ENCODE measurements around the gene HOXD1.

Gene HOXD1

DNA sequence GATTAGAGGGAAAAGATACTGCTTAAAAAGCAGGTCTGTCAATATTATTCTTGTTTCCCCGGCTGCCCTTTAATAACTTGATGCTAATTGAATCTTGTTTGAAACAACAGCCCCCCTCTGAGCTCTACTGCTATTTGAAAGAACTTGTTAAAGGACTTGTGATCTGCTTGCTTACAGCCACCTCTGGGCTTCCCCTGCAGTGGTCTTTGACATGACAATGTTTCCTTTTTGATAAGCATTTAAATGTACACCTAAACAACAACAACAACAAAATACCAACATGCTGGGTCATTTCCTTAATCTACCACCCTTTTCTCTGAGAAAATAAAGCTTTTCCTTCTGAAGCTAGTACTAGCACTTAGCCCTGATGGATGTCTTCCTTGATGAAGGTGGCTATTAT, 3.9 kb downstream of the HOXD1 start:
- H3K9me2 ChIP-seq (replicated peaks; ENCODE audit: control insufficient read depth, low read length), result no peaks in the 10 kb centered on the region
- H3K4me3 ChIP-seq (ENCODE audit: low read length), result no peak overlapping the region
- peaks cover 11% of the 10 kb centered on the region for H3K27me3 ChIP-seq (ENCODE audit: control insufficient read depth, low read length)
- no peaks in the 10 kb centered on the region for H3F3A ChIP-seq (ENCODE audit: control insufficient read depth, insufficient read depth)
- no peaks in the 10 kb centered on the region for H4K20me1 ChIP-seq (ENCODE audit: control insufficient read depth, insufficient read depth, low read depth, low read length)
- no peaks in the 10 kb centered on the region for H3K79me2 ChIP-seq (ENCODE audit: control insufficient read depth, low read length)
- H3K4me1 ChIP-seq (ENCODE audit: control insufficient read depth, low read length), result no peaks in the 10 kb centered on the region
- no peak overlapping the region for H3K27ac ChIP-seq (ENCODE audit: low read depth, low read length)
- no peak overlapping the region for H3K4me2 ChIP-seq (ENCODE audit: low read length)
- TF ChIP-seq EZH2phosphoT487 (IDR thresholded peaks at IDR 0.05; ENCODE audit: borderline replicate concordance, low read length), result no peak
- TF ChIP-seq, protein P1, sequence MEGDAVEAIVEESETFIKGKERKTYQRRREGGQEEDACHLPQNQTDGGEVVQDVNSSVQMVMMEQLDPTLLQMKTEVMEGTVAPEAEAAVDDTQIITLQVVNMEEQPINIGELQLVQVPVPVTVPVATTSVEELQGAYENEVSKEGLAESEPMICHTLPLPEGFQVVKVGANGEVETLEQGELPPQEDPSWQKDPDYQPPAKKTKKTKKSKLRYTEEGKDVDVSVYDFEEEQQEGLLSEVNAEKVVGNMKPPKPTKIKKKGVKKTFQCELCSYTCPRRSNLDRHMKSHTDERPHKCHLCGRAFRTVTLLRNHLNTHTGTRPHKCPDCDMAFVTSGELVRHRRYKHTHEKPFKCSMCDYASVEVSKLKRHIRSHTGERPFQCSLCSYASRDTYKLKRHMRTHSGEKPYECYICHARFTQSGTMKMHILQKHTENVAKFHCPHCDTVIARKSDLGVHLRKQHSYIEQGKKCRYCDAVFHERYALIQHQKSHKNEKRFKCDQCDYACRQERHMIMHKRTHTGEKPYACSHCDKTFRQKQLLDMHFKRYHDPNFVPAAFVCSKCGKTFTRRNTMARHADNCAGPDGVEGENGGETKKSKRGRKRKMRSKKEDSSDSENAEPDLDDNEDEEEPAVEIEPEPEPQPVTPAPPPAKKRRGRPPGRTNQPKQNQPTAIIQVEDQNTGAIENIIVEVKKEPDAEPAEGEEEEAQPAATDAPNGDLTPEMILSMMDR (IDR thresholded peaks at IDR 0.05; ENCODE audit: low read depth, low read length, poor library complexity, severe bottlenecking), result no peak
- no peaks in the 10 kb centered on the region for H3K36me3 ChIP-seq (ENCODE audit: control insufficient read depth, low read length)
- H3K9me3 ChIP-seq (ENCODE audit: control insufficient read depth, insufficient read depth, low read length), result no peaks in the 10 kb centered on the region; the same call in 1 of the 2 replicates

- Histone ChIP-seq H3K4me2 (ENCODE audit: low read length) (no peak overlapping the region), H3K36me3 (ENCODE audit: control insufficient read depth, low read length) (no peaks in the 10 kb centered on the region), H3K9me3 (ENCODE audit: control insufficient read depth, insufficient read depth, low read length) (no peaks in the 10 kb centered on the region; the same call in 1 of the 2 replicates), H3K27me3 (ENCODE audit: control insufficient read depth, low read length) (peaks cover 11% of the 10 kb centered on the region), H3K27ac (ENCODE audit: low read depth, low read length) (no peak overlapping the region), H3K79me2 (ENCODE audit: control insufficient read depth, low read length) (no peaks in the 10 kb centered on the region), H4K20me1 (ENCODE audit: control insufficient read depth, insufficient read depth, low read depth, low read length) (no peaks in the 10 kb centered on the region), H3K4me3 (ENCODE audit: low read length) (no peak overlapping the region), H3F3A (ENCODE audit: control insufficient read depth, insufficient read depth) (no peaks in the 10 kb centered on the region), H3K4me1 (ENCODE audit: control insufficient read depth, low read length) (no peaks in the 10 kb centered on the region), H3K9me2 (replicated peaks; ENCODE audit: control insufficient read depth, low read length) (no peaks in the 10 kb centered on the region)
- TF ChIP-seq, protein P1 (IDR thresholded peaks at IDR 0.05; ENCODE audit: low read depth, low read length, poor library complexity, severe bottlenecking), result no peak
- TF ChIP-seq EZH2phosphoT487 (IDR thresholded peaks at IDR 0.05; ENCODE audit: borderline replicate concordance, low read length), result no peak
Measured at GRCh38 chr2:176193048-176193447, 4.6 kb downstream of the HOXD1 start.

- Histone ChIP-seq H3K79me2 (ENCODE audit: control insufficient read depth, low read length) (no peaks in the 10 kb centered on the region), H3K4me1 (ENCODE audit: control insufficient read depth, low read length) (no peaks in the 10 kb centered on the region), H3K4me2 (ENCODE audit: low read length) (no peak overlapping the region), H3K27me3 (ENCODE audit: control insufficient read depth, low read length) (no peaks in the 10 kb centered on the region), H3F3A (ENCODE audit: control insufficient read depth, insufficient read depth) (no peaks in the 10 kb centered on the region), H3K9me3 (ENCODE audit: control insufficient read depth, insufficient read depth, low read length) (no peaks in the 10 kb centered on the region), H3K27ac (ENCODE audit: low read depth, low read length) (no peak overlapping the region), H3K9me2 (replicated peaks; ENCODE audit: control insufficient read depth, low read length) (no peaks in the 10 kb centered on the region), H4K20me1 (ENCODE audit: control insufficient read depth, insufficient read depth, low read depth, low read length) (no peaks in the 10 kb centered on the region), H3K36me3 (ENCODE audit: control insufficient read depth, low read length) (no peaks in the 10 kb centered on the region), H3K4me3 (ENCODE audit: low read length) (no peak overlapping the region)
- no peak for TF ChIP-seq EZH2phosphoT487 (IDR thresholded peaks at IDR 0.05; ENCODE audit: borderline replicate concordance, low read length)
- TF ChIP-seq, protein P1 (IDR thresholded peaks at IDR 0.05; ENCODE audit: low read depth, low read length, poor library complexity, severe bottlenecking), result no peak
Measured at GRCh38 chr2:176199902-176200301, 11.4 kb downstream of the HOXD1 start.
